ENCODE data around the gene GALNT2. TPM values are rescaled to one million over a fixed set of nuclear protein-coding genes. Genes with fewer than 3 reads are reported as not detected.

GALNT2 gene
- total and polyA plus RNA-seq, 9 of the 15 experiments (the other 6 are each of a cell fraction or from before 2014, with no cell fraction given), result 1.6 to 106 (median 51.9) TPM

- Histone ChIP-seq H3K27me3 (ENCODE audit: control insufficient read depth in 2 of 2, insufficient read depth in 2 of 2, low read length in 2 of 2) (no peaks in the 10 kb centered on the region), H3K27ac (ENCODE audit: extremely low read depth, low read depth, low read length) (no peak overlapping the region), H3K4me2 (ENCODE audit: insufficient read depth, low read length) (no peak overlapping the region), H2AFZ (ENCODE audit: low read depth, low read length) (no peak overlapping the region), H3K4me1 (replicated peaks in 1 of 2; ENCODE audit: control insufficient read depth in 2 of 2, insufficient read depth in 2 of 2, low read length in 2 of 2) (no peaks in the 10 kb centered on the region), H3K9me3 (replicated peaks; ENCODE audit: control insufficient read depth, insufficient read depth, low read depth, low read length) (no peaks in the 10 kb centered on the region), H3K79me2 (ENCODE audit: control insufficient read depth, insufficient read depth, low read length) (no peaks in the 10 kb centered on the region), H3K4me3 (no peak overlapping the region), H3K9ac (ENCODE audit: insufficient read depth in 1 of 2, low read depth in 2 of 2, low read length in 2 of 2) (no peak overlapping the region), H3K36me3 (ENCODE audit: control insufficient read depth, insufficient read depth, low read length) (peaks cover 90% of the 10 kb centered on the region), H3K9me1 (ENCODE audit: control insufficient read depth, insufficient read depth, low read length) (no peaks in the 10 kb centered on the region), H4K20me1 (replicated peaks; ENCODE audit: control insufficient read depth, insufficient read depth, low read length) (no peaks in the 10 kb centered on the region)
- FAIRE-seq, result no peak
- no TSS peak for BruUV-seq (replicated peaks)
- no peak for ATAC-seq
- ChIA-PET POLR2A (interaction anchor here (0.6 to 1.0 kb wide), 3 partner anchors 12 to 546 kb away, joined by 3 to 4 read pairs (median 3); no protein-coding TSS in a partner anchor), CTCF (ENCODE audit: low intra/inter-chr PET ratio) (no interaction called here)
- WGBS (ENCODE audit: insufficient coverage, low coverage, missing lambda C conversion rate), result 92% methylated on average over 8 of the region's 8 CpGs
- no peak for DNase-seq (ENCODE audit: extremely low read depth in 1 of 4, low spot score in 3 of 4)
- TF ChIP-seq PHF21A (IDR thresholded peaks at IDR 0.05; ENCODE audit: borderline replicate concordance, low read depth), result no peak
- no peak for TF ChIP-seq E2F8 (IDR thresholded peaks at IDR 0.05; ENCODE audit: low read depth, partially characterized antibody)
- 0 out of 2 replicates have a peak, but pooled peaks have one; percentile 42 for TF ChIP-seq ZKSCAN1 (IDR thresholded peaks at IDR 0.05; ENCODE audit: low read depth, low read length)
- intact Hi-C loops (cut with micrococcal nuclease) (no loop called here), in situ Hi-C loops (cut with MboI) (no loop called here)
Measured at GRCh38 chr1:230251644-230252191, 184.7 kb downstream of the GALNT2 start.

All from K562 (cell line).